PFSK-1 (cell line): Measurements from ENCODE around the gene ZNF768.

Experiments used
- POLR2AphosphoS5 ChIP-seq: IDR thresholded peaks from 2 replicates; pipeline ENCODE4 v1.6.1; 2012; ENCODE audit warnings: low read depth, mild to moderate bottlenecking, control low read depth, low read length, moderate library complexity
- REST ChIP-seq, 2 experiments: IDR thresholded peaks; 2 replicates each; pipeline versions ENCODE4 v1.6.1 to v1.8.0; 2011 to 2012; ENCODE audit warnings: low read depth in 2 of 2, low read length in 2 of 2, control low read depth in 1 of 2, inconsistent platforms in 1 of 2, mild to moderate bottlenecking in 1 of 2, moderate library complexity in 1 of 2; ENCODE audit not compliant: insufficient read depth in 1 of 2
- TAF1 ChIP-seq: IDR thresholded peaks from 2 replicates; pipeline ENCODE4 v1.6.1; 2012; ENCODE audit warnings: low read length, control low read depth, borderline replicate concordance; ENCODE audit not compliant: insufficient read depth

DNA sequence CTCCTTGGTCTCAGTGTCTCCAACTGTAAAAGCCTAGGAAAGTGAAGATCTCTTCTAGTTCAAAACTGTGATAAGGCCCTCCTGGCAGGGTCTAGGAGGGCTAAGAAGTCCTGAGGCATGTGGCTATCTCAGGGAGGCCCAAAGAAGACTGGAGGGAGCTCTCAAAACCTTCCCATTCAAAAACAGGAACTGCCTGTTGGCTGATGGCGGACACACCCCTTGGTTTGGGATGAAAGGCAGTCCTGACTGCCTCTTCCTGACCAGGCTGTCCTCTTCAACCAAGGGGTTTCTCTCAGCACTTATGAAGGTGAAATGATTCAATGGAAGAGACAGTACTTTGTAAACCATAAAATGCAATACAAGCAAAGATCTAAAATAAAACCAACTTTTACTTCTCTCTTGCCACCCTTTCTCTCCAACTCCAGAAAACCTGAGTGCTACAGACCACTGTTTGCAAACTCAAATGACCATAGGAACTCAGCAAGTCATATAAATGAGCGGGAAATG lies 27.1 kb upstream of the ZNF768 start:
- TF ChIP-seq POLR2AphosphoS5 (no peak), TAF1 (no peak), REST (IDR thresholded peaks at IDR 0.05; ENCODE audit: insufficient read depth in 1 of 2, low read depth in 2 of 2, low read length in 2 of 2) (no peak)
